T-helper 1 cell treated with Interleukin-12 subunit alpha and Interleukin-12 subunit beta and Interleukin-4 antibody, amounts not matched to agents 30 μg/mL and 1 μg/mL, for 36 hours (primary cell): ENCODE measurements around the gene CAMK2B.

ENCODE experiments used
- H3K27ac Mint-ChIP-seq: one replicate; pipeline ENCODE4 v1.8.0; 2021; ENCODE audit warnings: mild to moderate bottlenecking, mixed read lengths
- H3K27me3 Mint-ChIP-seq: one replicate; pipeline ENCODE4 v1.8.0; 2021; ENCODE audit warnings: low read depth, mixed read lengths
- H3K36me3 Mint-ChIP-seq: one replicate; pipeline ENCODE4 v1.8.0; 2021; ENCODE audit warnings: low read depth, mixed read lengths
- H3K4me1 Mint-ChIP-seq: one replicate; pipeline ENCODE4 v1.8.0; 2021; ENCODE audit warnings: low read depth, mixed read lengths
- H3K4me3 Mint-ChIP-seq: one replicate; pipeline ENCODE4 v1.8.0; 2021; ENCODE audit warnings: mild to moderate bottlenecking, moderate library complexity, mixed read lengths
- H3K9me3 Mint-ChIP-seq: one replicate; pipeline ENCODE4 v1.8.0; 2021; ENCODE audit warnings: mixed read lengths

The CAMK2B gene

DNA sequence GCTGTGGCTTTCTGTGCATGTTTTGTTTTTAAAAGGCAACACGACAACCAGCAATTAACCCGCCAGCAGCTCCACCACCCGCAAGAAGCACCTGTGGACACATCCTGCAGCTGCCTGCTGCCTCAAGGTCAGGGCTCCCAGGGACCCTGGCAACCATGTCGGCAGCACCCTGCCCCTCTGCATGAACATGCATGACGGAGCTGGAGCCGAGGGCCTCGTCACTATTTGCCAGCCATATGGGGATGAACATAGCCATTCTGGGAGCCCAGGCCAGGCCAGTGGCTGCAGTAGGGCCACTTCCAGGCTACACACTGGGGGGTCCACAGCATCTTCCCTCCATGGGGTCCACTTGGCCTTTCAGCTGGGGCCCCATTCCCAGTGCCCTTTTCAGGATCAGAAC is 52.9 kb downstream of the CAMK2B start:
- no peaks in the 10 kb centered on the region for H3K4me1 Mint-ChIP-seq
- H3K4me3 Mint-ChIP-seq: no peak overlapping the region
- no peaks in the 10 kb centered on the region for H3K27me3 Mint-ChIP-seq
- H3K36me3 Mint-ChIP-seq: no peaks in the 10 kb centered on the region
- H3K9me3 Mint-ChIP-seq: no peaks in the 10 kb centered on the region
- no peak overlapping the region for H3K27ac Mint-ChIP-seq

GRCh38 chr7:44269943-44270493 is 55.4 kb downstream of the CAMK2B start:
- Mint-ChIP-seq H3K4me1 (no peaks in the 10 kb centered on the region), H3K36me3 (no peaks in the 10 kb centered on the region), H3K27ac (no peak overlapping the region), H3K27me3 (peaks cover 3% of the 10 kb centered on the region), H3K9me3 (no peaks in the 10 kb centered on the region), H3K4me3 (no peak overlapping the region)

GRCh38 chr7:44269417-44269816 is 56.0 kb downstream of the CAMK2B start:
- Mint-ChIP-seq H3K4me3 (no peak overlapping the region), H3K4me1 (no peaks in the 10 kb centered on the region), H3K9me3 (no peaks in the 10 kb centered on the region), H3K27me3 (peaks cover 5% of the 10 kb centered on the region), H3K36me3 (no peaks in the 10 kb centered on the region), H3K27ac (no peak overlapping the region)

DNA sequence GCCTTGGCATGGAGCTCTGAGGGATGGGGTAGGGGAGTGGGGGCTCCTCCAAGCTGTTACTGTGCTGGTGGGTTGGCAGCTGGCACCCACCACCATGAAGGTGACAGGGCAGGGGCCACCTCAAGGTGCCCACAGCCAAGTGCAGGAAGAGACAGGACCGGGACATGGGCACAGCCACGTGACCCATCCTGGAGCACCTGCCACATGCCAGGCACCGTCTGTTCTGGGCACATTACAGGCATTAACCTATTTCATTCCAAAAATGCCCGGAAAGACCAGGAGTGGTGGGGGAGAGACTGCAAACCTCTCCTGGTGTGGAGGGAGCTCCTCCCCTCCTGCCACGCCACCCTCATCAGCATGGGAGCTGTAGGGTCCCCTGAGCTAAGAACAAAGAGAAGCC is 56.7 kb downstream of the CAMK2B start:
- Mint-ChIP-seq H3K4me1 (peaks cover 1% of the 10 kb centered on the region), H3K36me3 (no peaks in the 10 kb centered on the region), H3K27ac (no peak overlapping the region), H3K27me3 (peaks cover 5% of the 10 kb centered on the region), H3K4me3 (no peak overlapping the region), H3K9me3 (no peaks in the 10 kb centered on the region)

- Mint-ChIP-seq H3K27me3 (peaks cover 5% of the 10 kb centered on the region), H3K9me3 (no peaks in the 10 kb centered on the region), H3K27ac (no peak overlapping the region), H3K4me3 (no peak overlapping the region), H3K36me3 (no peaks in the 10 kb centered on the region), H3K4me1 (peaks cover 1% of the 10 kb centered on the region)
Observed at GRCh38 chr7:44267719-44268421, 57.5 kb downstream of the CAMK2B start.

DNA sequence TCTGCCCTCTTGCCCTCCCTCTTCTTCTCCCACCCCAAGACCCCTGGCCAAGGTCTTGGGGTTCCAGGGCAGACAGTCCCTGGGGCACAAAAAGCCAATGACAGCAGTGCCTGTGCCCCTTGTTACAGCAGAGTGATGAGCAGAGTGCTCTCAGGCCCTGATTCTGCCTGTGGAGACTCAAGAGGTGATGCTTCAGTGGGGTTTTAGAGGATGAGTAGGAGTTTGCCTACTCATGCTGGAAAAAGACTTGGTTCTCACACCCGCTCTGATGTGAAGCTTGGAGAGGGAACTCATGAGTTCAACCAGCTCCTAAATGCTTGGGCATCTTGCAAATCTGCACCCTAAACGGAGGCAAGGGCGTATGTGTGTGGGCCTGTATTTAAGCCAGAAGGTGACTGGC is 58.2 kb downstream of the CAMK2B start:
- Mint-ChIP-seq H3K4me3 (no peak overlapping the region), H3K27me3 (peaks cover 5% of the 10 kb centered on the region), H3K36me3 (no peaks in the 10 kb centered on the region), H3K4me1 (peaks cover 1% of the 10 kb centered on the region), H3K9me3 (no peaks in the 10 kb centered on the region), H3K27ac (no peak overlapping the region)

GRCh38 chr7:44266526-44266925 is 58.9 kb downstream of the CAMK2B start:
- H3K27me3 Mint-ChIP-seq: peaks cover 5% of the 10 kb centered on the region
- H3K9me3 Mint-ChIP-seq: no peaks in the 10 kb centered on the region
- no peak overlapping the region for H3K27ac Mint-ChIP-seq
- H3K4me3 Mint-ChIP-seq: no peak overlapping the region
- peaks cover 1% of the 10 kb centered on the region for H3K4me1 Mint-ChIP-seq
- no peaks in the 10 kb centered on the region for H3K36me3 Mint-ChIP-seq

GRCh38 chr7:44265728-44266127 is 59.7 kb downstream of the CAMK2B start:
- H3K4me3 Mint-ChIP-seq: no peak overlapping the region

GRCh38 chr7:44264221-44264931 is 61.0 kb downstream of the CAMK2B start:
- H3K27ac Mint-ChIP-seq: no peak overlapping the region
- H3K4me3 Mint-ChIP-seq: no peak overlapping the region
- no peaks in the 10 kb centered on the region for H3K36me3 Mint-ChIP-seq
- peaks cover 5% of the 10 kb centered on the region for H3K27me3 Mint-ChIP-seq
- peaks cover 8% of the 10 kb centered on the region for H3K4me1 Mint-ChIP-seq
- no peaks in the 10 kb centered on the region for H3K9me3 Mint-ChIP-seq

More at GRCh38 chr7:44265728-44266127, 59.7 kb downstream of the CAMK2B start:
- Mint-ChIP-seq H3K27ac (no peak overlapping the region), H3K9me3 (no peaks in the 10 kb centered on the region), H3K27me3 (peaks cover 5% of the 10 kb centered on the region), H3K36me3 (no peaks in the 10 kb centered on the region), H3K4me1 (peaks cover 1% of the 10 kb centered on the region)

DNA sequence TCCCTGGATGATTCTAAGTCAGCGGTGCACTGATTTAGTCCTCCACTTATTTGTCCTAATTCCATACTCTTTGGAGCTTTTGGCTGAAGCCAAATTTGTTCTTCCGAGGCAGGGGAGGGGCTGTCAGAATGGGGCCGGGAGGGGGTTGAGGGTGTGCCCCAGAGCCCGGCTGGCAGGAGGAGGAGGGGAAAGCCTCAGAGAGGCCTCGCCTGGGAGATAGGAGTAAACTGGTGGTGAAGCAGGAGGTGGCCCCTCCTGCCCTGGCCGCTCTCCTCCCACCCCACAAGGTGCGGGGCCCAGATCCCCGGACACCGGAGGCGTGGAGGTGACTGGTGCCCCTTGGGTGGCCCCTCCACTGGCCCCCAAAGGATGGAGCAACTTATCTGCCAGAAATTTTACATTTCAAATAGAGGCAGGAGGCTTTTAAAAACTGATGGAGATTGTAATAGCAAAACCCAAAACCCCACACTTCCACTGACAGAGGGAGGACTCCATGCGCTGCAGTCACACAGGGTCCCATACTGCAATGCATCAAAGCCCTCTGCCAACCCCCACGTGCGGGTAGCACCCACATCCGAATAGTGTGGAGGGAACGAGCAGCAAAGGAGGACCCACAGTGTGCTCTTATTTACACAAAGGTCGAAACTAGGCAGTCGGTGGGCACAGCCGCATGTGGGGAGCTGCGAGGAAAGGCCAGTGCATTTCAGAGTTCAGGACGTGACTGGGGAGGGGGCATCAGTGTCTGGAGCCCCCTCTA is 61.9 kb downstream of the CAMK2B start:
- no peaks in the 10 kb centered on the region for H3K9me3 Mint-ChIP-seq
- no peaks in the 10 kb centered on the region for H3K36me3 Mint-ChIP-seq
- no peak overlapping the region for H3K27ac Mint-ChIP-seq
- peaks cover 11% of the 10 kb centered on the region for H3K4me1 Mint-ChIP-seq
- H3K4me3 Mint-ChIP-seq: no peak overlapping the region
- H3K27me3 Mint-ChIP-seq: peaks cover 5% of the 10 kb centered on the region

DNA sequence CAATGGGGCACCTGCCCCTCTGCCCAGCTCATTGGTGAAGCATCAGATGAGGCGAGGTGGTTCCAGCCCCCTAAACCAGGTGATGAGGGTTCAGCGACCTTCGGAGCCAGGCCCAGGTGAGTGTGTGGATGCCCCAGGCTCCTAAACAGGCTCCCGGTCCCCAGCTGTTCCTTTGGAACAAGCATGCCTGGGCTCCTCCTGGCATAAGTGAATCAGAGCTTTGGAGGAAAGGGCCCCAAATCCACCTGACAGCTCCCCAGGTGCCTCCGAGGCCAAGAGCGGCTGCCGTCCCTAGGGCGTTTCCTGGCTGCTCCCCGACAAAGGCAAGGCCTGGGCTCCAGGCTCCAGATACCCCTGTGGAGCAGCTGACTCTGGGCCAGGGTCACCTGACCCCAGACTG is 63.4 kb downstream of the CAMK2B start:
- Mint-ChIP-seq H3K4me3 (no peak overlapping the region), H3K27me3 (peaks cover 5% of the 10 kb centered on the region), H3K4me1 (peaks cover 25% of the 10 kb centered on the region), H3K9me3 (no peaks in the 10 kb centered on the region), H3K27ac (no peak overlapping the region), H3K36me3 (no peaks in the 10 kb centered on the region)

GRCh38 chr7:44261240-44261639 is 64.2 kb downstream of the CAMK2B start:
- Mint-ChIP-seq H3K27ac (no peak overlapping the region), H3K36me3 (no peaks in the 10 kb centered on the region), H3K9me3 (no peaks in the 10 kb centered on the region), H3K27me3 (peaks cover 5% of the 10 kb centered on the region), H3K4me3 (no peak overlapping the region), H3K4me1 (peaks cover 25% of the 10 kb centered on the region)

DNA sequence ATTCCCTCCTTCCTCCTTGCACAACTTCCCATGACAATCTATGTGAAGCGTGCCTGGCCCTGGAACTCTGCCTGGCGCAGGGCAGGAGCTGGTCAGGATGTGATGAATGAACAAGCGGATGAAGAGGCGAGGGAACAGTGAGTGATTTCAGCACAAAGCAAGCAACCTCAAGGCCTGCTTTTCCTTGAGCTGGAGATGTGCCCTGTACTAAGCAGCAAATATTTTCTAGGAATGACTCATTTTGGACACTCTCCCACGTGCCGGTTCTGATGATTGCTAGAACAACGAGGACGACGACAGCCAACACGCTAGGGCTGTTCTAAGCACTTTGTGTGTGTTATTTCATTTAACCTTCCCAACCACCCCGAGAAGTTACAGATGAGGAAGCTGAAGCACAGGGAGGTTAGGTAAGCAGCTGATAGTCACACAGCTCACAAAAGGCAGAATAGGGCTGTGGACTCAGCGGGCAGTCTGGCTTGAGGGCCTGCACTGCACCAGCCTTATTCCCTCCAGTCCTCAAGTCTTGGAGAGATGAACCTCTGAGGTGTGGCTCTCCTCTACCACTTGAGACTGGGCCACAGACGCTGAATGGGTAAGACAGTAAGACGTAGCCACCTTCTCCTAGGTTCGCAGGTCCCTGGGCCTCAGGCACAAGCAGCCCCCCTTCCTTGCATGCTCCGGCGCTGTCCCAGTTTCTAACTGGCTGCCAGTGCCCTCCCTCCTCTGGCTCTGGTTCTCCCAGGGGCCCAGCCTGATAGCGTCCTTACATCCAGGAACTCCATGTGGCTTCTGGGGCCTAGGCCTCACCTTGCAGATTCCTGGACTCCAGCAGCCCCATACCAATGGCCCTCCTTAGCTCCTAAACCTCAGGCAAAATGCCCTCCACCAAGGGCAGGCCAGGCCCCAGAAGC is 65.6 kb downstream of the CAMK2B start:
- Mint-ChIP-seq H3K27me3 (no peaks in the 10 kb centered on the region), H3K9me3 (peaks cover 2% of the 10 kb centered on the region), H3K27ac (peak overlapping the region; percentile 62), H3K4me3 (no peak overlapping the region), H3K4me1 (peaks cover 25% of the 10 kb centered on the region), H3K36me3 (no peaks in the 10 kb centered on the region)
